NCI-H2196 treated with DMSO at 0.1 percent for 48 hours (cell line): Measurements from ENCODE around the gene USP24.

Source experiments
- DNase-seq: peaks from one replicate; lab custom pipeline; 2025; ENCODE audit not compliant: unreplicated experiment; lab: John Stamatoyannopoulos, UW

USP24 gene

GRCh38 chr1:55055084-55055882 is 159.9 kb downstream of the USP24 start:
- no peak for DNase-seq

DNA sequence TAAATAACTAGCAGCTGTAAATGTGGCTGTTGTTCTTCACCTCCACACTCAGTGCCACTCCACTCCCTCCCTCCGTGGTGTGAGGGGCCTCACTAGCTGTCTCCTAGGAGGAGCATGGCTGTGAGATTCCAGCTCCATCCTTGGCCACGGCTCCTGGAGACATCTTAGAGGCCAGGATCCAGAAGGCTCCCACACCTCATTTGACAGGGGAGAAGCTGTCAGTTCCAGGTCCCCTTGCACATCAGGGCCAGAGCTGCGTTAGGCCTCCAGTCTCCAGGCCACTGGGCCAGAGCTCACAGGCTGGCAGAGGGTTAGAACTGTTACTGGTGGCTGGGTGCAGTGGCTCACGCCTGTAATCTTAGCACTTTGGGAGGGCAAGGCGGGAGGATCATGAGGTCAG is 160.8 kb downstream of the USP24 start:
- no peak for DNase-seq

DNA sequence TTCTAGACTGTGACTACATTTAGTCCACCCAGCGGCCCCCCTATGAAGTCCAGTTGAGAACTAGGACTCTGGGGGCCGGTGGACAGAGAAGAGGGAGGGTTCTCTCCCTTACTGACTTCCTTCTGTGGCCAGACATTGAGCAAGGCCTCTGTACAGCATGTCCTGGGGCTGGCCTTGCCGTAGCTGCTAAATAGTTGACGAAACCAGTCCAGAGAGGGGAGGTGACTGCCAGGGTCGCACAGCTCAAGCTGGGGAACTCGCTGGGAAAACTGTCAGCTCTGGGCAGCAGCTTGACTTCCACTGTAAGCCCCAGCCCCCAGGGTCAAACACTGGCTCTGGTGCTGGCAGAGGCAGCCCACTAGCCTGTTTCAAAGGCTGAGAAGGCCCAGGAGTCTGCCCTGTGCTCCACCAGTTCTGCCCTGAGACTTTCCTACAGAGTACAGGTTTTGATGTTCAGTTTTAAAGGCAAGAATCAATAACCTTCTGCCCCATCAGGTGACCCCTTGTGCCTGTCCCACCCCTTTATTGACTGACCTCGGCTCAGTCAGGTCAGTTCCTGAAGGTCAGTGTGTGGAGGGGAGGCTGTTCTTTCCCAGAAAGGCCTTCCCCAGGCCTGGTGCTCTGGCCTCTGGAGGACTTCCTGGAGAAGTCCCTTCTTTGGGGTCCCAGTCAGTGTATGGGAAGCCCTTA is 161.8 kb downstream of the USP24 start:
- DNase-seq = no peak

DNA sequence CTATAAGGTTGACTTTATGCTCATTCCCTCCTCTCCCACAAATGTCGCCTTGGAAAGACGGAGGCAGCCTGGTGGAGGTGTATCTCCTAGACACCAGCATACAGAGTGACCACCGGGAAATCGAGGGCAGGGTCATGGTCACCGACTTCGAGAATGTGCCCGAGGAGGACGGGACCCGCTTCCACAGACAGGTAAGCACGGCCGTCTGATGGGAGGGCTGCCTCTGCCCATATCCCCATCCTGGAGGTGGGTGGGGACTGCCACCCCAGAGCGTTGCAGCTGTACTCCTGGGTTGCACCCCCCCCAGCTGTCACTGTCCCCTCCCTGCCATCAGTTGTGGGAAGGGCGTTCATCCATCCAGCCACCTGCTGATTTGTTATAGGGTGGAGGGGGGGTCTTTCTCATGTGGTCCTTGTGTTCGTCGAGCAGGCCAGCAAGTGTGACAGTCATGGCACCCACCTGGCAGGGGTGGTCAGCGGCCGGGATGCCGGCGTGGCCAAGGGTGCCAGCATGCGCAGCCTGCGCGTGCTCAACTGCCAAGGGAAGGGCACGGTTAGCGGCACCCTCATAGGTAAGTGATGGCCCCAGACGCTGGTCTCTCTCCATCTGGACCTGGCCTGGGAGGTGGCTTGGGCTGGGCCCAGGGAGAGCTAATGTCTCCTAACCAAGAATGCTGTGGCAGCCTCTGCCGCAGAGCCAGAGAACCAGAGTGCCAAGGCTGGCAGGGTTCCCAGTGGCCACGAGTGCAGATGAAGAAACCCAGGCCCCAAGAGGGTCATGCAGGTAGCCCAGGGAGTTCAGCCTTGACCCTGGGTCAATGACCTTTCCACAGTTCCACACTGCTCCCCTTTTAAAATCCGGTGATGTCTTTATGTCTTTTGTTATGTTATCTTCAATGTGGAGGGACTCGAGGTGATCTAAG is 162.7 kb downstream of the USP24 start:
- DNase-seq = no peak

DNA sequence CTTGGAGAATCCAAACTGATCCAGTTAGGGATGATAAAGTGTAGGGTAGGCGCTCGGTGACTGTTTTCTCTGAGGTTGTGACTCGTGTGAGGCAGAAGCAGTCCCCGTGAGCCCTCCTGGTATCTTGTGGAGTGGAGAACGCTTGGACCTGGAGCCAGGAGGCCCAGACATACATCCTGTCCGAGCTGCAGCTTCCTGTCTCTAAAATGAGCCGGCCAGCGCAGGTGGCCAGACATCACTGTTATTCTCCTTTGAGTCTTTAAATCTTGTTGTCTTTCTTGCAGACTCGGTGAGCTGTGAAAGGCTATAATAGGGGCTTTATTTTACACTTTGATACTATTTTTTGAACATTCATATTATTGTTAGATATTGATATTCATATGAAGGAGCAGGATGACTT is 163.5 kb downstream of the USP24 start:
- no peak for DNase-seq

DNA sequence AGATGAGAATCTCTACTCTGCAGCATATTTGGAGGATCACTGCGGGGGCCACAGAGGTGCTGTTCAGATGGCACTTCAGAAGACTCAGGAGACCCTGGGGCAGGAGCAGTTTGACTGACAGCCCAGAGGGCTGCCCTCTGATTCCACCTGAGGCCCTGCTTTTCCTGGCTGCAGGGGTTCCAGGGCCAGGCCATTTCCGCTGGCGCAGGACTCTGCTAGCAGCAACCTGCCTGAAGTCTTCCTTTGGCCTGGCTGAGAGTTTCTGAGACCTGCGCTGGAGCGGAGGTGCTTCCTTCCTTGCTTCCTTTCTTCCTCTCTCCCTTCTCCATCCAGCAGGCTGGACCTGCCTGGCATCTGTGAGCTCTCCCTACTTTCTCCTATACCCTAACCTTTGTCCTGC is 164.0 kb downstream of the USP24 start:
- DNase-seq = no peak

GRCh38 chr1:55050283-55050682 is 164.9 kb downstream of the USP24 start:
- peak; percentile 11 for DNase-seq

DNA sequence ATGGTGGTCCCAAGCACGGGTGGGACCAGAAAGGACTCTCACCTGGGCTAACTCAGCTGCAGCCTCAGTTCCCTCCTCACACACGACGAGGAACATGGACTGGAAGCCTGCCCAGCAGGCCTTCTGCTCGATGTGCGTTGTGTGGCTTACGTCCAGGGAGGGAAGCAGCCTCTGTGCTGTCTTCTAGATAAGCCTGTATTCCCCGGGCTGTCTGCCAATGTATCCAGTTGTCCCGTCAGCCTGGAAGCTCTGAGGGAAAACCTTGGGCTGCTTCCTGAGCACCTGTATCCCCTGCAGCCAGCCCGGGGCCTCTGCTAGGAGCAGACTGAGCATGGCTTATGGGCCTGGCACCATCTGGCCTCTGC is 165.3 kb downstream of the USP24 start:
- peak; percentile 45 for DNase-seq

DNA sequence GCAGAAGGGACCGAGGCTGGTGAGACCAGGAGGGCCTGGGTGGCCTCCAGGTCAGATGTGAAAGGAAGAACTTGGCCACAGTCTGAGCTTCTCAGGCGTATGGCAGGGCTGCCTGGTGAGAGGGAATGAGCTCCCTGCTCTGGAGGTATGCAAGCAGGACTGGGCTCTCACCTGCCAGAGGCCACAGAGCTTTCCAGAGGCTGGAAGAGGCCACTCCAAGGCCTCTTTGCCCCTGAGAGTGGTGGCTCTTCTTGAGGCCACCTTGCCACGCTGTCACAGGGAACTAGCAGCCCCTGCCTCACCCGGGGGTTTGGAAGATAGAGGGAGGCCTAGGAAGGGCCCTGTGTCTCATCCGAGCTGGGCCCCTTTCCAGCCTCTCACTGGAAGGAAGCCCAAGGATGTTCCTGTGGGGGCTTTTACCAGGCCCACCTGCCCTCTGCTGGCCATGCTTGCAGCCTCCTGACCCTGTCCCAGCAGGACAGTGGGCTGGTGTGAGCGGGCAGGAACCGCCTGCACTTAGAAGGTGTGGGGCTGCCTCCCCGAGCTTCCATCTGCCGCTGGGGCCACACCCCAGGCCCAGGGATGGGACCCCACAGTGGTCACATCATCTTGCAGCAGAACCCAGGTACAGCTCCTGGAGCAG is 165.8 kb downstream of the USP24 start:
- no peak for DNase-seq

- DNase-seq = no peak
These were observed 166.5 kb downstream of the USP24 start for GRCh38 chr1:55048453-55049270.

- DNase-seq = no peak
These were observed 167.6 kb downstream of the USP24 start for GRCh38 chr1:55047611-55048010.

DNA sequence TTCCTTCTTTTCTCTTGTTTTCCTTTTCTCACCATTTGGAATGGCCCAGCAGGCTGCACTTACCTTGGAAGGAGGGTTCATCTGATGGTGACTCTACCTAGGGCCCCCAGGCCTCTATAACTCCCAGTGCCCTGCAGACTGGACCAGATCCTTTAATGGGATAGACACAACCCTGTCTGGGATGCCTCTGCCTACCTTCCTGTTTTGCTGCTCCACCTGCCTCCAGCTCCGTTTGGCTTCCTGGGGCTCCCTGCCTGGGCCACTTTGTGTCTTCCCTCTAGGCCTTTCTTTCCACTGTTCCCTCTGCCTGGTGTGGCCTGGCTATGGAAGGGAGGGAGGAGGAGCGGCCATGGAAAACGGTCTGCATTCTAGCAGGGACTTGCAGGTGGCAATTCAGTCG is 168.3 kb downstream of the USP24 start:
- DNase-seq = no peak

- no peak for DNase-seq
These were observed 169.7 kb downstream of the USP24 start for GRCh38 chr1:55045430-55045829.

GRCh38 chr1:55044617-55045397 is 170.4 kb downstream of the USP24 start:
- DNase-seq = no peak

- no peak for DNase-seq
These were observed 171.4 kb downstream of the USP24 start for GRCh38 chr1:55043726-55044125.

GRCh38 chr1:55043011-55043410 is 172.2 kb downstream of the USP24 start:
- no peak for DNase-seq

DNA sequence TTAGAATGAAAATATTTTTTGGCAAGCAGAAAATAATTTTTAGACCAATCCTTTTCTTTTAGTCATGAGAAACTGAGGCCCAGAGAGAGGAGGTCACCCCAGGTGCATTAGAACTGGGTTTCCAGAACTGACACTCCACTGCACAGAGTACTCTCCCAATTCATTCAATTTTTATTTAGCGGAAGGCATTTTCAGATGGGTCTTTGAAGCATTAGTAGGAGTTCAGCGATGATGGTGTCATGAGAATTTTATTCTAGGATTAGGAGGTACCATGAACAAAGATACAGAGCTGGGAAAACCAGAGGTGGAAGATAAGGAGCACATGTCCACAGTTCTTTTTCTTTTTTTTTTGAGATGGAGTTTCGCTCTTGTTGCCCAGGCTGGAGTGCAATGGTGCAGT is 173.6 kb downstream of the USP24 start:
- DNase-seq = no peak

GRCh38 chr1:55040933-55041494 is 174.2 kb downstream of the USP24 start:
- no peak for DNase-seq
